ENCODE results near the gene HEG1. TPM values are rescaled to one million over a fixed set of nuclear protein-coding genes. Genes with fewer than 3 reads are reported as not detected.

Gene HEG1
- total RNA-seq, 1 donor, result 114 TPM

- no peaks in the 10 kb centered on the region for H4K20me1 ChIP-seq (ENCODE audit: insufficient read depth, low read length)
- TF ChIP-seq CTCF (IDR thresholded peaks at IDR 0.05; ENCODE audit: extremely low read depth, low read depth, low read length), result no peak
- no peak overlapping the region for H3K4me2 ChIP-seq (ENCODE audit: insufficient read depth, low read length)
- H3K79me2 ChIP-seq (ENCODE audit: insufficient read depth, low read length), result no peaks in the 10 kb centered on the region
- H2AFZ ChIP-seq (ENCODE audit: low read length), result no peak overlapping the region
- H3K4me3 ChIP-seq (ENCODE audit: insufficient read depth, low read length), result no peak overlapping the region
- peaks cover 8% of the 10 kb centered on the region for H3K4me1 ChIP-seq (ENCODE audit: insufficient read depth, low read length)
- H3K27ac ChIP-seq (ENCODE audit: low read depth, low read length), result no peak overlapping the region
- peak; percentile 19 for DNase-seq (ENCODE audit: insufficient read length, low spot score, missing footprints)
- no peaks in the 10 kb centered on the region for H3K36me3 ChIP-seq (ENCODE audit: insufficient read depth, low read length)
- no peaks in the 10 kb centered on the region for H3K9me3 ChIP-seq (ENCODE audit: low read depth, low read length)
- H3K27me3 ChIP-seq (ENCODE audit: insufficient read depth, low read length), result no peaks in the 10 kb centered on the region
These were observed 19.9 kb upstream of the HEG1 start for GRCh38 chr3:125075738-125076137.

GRCh38 chr3:125073390-125073905, 17.7 kb upstream of the HEG1 start:
- H3K27ac ChIP-seq (ENCODE audit: low read depth, low read length), result no peak overlapping the region
- no peak overlapping the region for H3K4me3 ChIP-seq (ENCODE audit: insufficient read depth, low read length)
- H3K9me3 ChIP-seq (ENCODE audit: low read depth, low read length), result no peaks in the 10 kb centered on the region
- H2AFZ ChIP-seq (ENCODE audit: low read length), result no peak overlapping the region
- no peaks in the 10 kb centered on the region for H3K27me3 ChIP-seq (ENCODE audit: insufficient read depth, low read length)
- TF ChIP-seq CTCF (IDR thresholded peaks at IDR 0.05; ENCODE audit: extremely low read depth, low read depth, low read length), result no peak
- H3K79me2 ChIP-seq (ENCODE audit: insufficient read depth, low read length), result no peaks in the 10 kb centered on the region
- H3K4me1 ChIP-seq (ENCODE audit: insufficient read depth, low read length), result peaks cover 8% of the 10 kb centered on the region
- DNase-seq (ENCODE audit: insufficient read length, low spot score, missing footprints), result no peak
- no peaks in the 10 kb centered on the region for H3K36me3 ChIP-seq (ENCODE audit: insufficient read depth, low read length)
- no peak overlapping the region for H3K4me2 ChIP-seq (ENCODE audit: insufficient read depth, low read length)
- no peaks in the 10 kb centered on the region for H4K20me1 ChIP-seq (ENCODE audit: insufficient read depth, low read length)

GRCh38 chr3:125072749-125073389, 17.1 kb upstream of the HEG1 start:
- Histone ChIP-seq H2AFZ (ENCODE audit: low read length) (no peak overlapping the region), H4K20me1 (ENCODE audit: insufficient read depth, low read length) (no peaks in the 10 kb centered on the region), H3K4me2 (ENCODE audit: insufficient read depth, low read length) (no peak overlapping the region), H3K36me3 (ENCODE audit: insufficient read depth, low read length) (no peaks in the 10 kb centered on the region), H3K4me3 (ENCODE audit: insufficient read depth, low read length) (no peak overlapping the region), H3K79me2 (ENCODE audit: insufficient read depth, low read length) (no peaks in the 10 kb centered on the region), H3K9me3 (ENCODE audit: low read depth, low read length) (no peaks in the 10 kb centered on the region), H3K4me1 (ENCODE audit: insufficient read depth, low read length) (peaks cover 8% of the 10 kb centered on the region), H3K27me3 (ENCODE audit: insufficient read depth, low read length) (no peaks in the 10 kb centered on the region), H3K27ac (ENCODE audit: low read depth, low read length) (no peak overlapping the region)
- TF ChIP-seq CTCF (IDR thresholded peaks at IDR 0.05; ENCODE audit: extremely low read depth, low read depth, low read length), result no peak
- DNase-seq (ENCODE audit: insufficient read length, low spot score, missing footprints), result no peak

- H3K27ac ChIP-seq (ENCODE audit: low read depth, low read length), result no peak overlapping the region
- DNase-seq (ENCODE audit: insufficient read length, low spot score, missing footprints), result no peak
- no peak overlapping the region for H2AFZ ChIP-seq (ENCODE audit: low read length)
These were observed 16.5 kb upstream of the HEG1 start for GRCh38 chr3:125072301-125072700.

More at GRCh38 chr3:125072301-125072700, 16.5 kb upstream of the HEG1 start:
- no peaks in the 10 kb centered on the region for H4K20me1 ChIP-seq (ENCODE audit: insufficient read depth, low read length)
- no peak overlapping the region for H3K4me3 ChIP-seq (ENCODE audit: insufficient read depth, low read length)
- H3K27me3 ChIP-seq (ENCODE audit: insufficient read depth, low read length), result no peaks in the 10 kb centered on the region
- no peaks in the 10 kb centered on the region for H3K9me3 ChIP-seq (ENCODE audit: low read depth, low read length)
- H3K79me2 ChIP-seq (ENCODE audit: insufficient read depth, low read length), result no peaks in the 10 kb centered on the region
- TF ChIP-seq CTCF (IDR thresholded peaks at IDR 0.05; ENCODE audit: extremely low read depth, low read depth, low read length), result no peak
- peaks cover 8% of the 10 kb centered on the region for H3K4me1 ChIP-seq (ENCODE audit: insufficient read depth, low read length)
- no peak overlapping the region for H3K4me2 ChIP-seq (ENCODE audit: insufficient read depth, low read length)
- no peaks in the 10 kb centered on the region for H3K36me3 ChIP-seq (ENCODE audit: insufficient read depth, low read length)
